Stimulated activated CD8-positive, alpha-beta memory T cell treated with anti-CD3 and anti-CD28 coated beads, Interleukin-4, amount 100 ng/mL, for 1 hour (primary cell): ENCODE results near the gene ASXL1.

ENCODE experiments used
- DNase-seq, 2 donors: peaks; one replicate each; pipeline ENCODE4 v3.0.0-alpha.2; 2020; ENCODE audit warnings: low read depth in 2 of 2, low spot score in 1 of 2

The ASXL1 gene

GRCh38 chr20:32439132-32439829 is 81.2 kb downstream of the ASXL1 start:
- no peak for DNase-seq

GRCh38 chr20:32440069-32440757 is 82.1 kb downstream of the ASXL1 start:
- DNase-seq, result no peak

- DNase-seq, result no peak
These were observed 82.6 kb downstream of the ASXL1 start for GRCh38 chr20:32440758-32441078.

GRCh38 chr20:32441638-32442037 is 83.5 kb downstream of the ASXL1 start:
- DNase-seq, result no peak

- DNase-seq, result no peak
These were observed 84.7 kb downstream of the ASXL1 start for GRCh38 chr20:32442630-32443373.

- no peak for DNase-seq
These were observed 85.3 kb downstream of the ASXL1 start for GRCh38 chr20:32443386-32443974.

GRCh38 chr20:32444474-32445220 is 86.5 kb downstream of the ASXL1 start:
- no peak for DNase-seq

GRCh38 chr20:32445539-32446273 is 87.6 kb downstream of the ASXL1 start:
- DNase-seq, result no peak

GRCh38 chr20:32446301-32447100 is 88.4 kb downstream of the ASXL1 start:
- DNase-seq, result no peak

GRCh38 chr20:32447136-32448027 is 89.3 kb downstream of the ASXL1 start:
- DNase-seq, result no peak

GRCh38 chr20:32448306-32449056 is 90.3 kb downstream of the ASXL1 start:
- DNase-seq, result no peak

GRCh38 chr20:32449057-32449889 is 91.1 kb downstream of the ASXL1 start:
- no peak for DNase-seq

- no peak for DNase-seq
These were observed 91.8 kb downstream of the ASXL1 start for GRCh38 chr20:32449890-32450401.

- DNase-seq, result no peak
These were observed 92.4 kb downstream of the ASXL1 start for GRCh38 chr20:32450484-32451061.

- no peak for DNase-seq
These were observed 93.2 kb downstream of the ASXL1 start for GRCh38 chr20:32451340-32451681.

GRCh38 chr20:32451682-32452461 is 93.7 kb downstream of the ASXL1 start:
- no peak for DNase-seq
